Measurements from ENCODE around the gene GSC.

- TF ChIP-seq, protein P1, sequence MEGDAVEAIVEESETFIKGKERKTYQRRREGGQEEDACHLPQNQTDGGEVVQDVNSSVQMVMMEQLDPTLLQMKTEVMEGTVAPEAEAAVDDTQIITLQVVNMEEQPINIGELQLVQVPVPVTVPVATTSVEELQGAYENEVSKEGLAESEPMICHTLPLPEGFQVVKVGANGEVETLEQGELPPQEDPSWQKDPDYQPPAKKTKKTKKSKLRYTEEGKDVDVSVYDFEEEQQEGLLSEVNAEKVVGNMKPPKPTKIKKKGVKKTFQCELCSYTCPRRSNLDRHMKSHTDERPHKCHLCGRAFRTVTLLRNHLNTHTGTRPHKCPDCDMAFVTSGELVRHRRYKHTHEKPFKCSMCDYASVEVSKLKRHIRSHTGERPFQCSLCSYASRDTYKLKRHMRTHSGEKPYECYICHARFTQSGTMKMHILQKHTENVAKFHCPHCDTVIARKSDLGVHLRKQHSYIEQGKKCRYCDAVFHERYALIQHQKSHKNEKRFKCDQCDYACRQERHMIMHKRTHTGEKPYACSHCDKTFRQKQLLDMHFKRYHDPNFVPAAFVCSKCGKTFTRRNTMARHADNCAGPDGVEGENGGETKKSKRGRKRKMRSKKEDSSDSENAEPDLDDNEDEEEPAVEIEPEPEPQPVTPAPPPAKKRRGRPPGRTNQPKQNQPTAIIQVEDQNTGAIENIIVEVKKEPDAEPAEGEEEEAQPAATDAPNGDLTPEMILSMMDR (IDR thresholded peaks at IDR 0.05): no peak
- TF ChIP-seq POLR2AphosphoS5 (IDR thresholded peaks at IDR 0.05; ENCODE audit: insufficient read depth in 1 of 2, low read depth in 1 of 2): no peak
Measured at GRCh38 chr14:94805680-94806288, 35.9 kb upstream of the GSC start.

All from vagina (tissue), 2 donors.